HG03571 (cell line): ENCODE results near the gene SLC25A51.
"Not testable (repeated sequence)": the region's sequence is repeated elsewhere in the genome, so short reads cannot be mapped to it uniquely, and the experiment has no call there.

Source experiments
- ATAC-seq: cut with Tn5 transposase; IDR thresholded peaks from one replicate; pipeline ENCODE4 v1.9.1; 2021; ENCODE audit not compliant: unreplicated experiment

The SLC25A51 gene

DNA sequence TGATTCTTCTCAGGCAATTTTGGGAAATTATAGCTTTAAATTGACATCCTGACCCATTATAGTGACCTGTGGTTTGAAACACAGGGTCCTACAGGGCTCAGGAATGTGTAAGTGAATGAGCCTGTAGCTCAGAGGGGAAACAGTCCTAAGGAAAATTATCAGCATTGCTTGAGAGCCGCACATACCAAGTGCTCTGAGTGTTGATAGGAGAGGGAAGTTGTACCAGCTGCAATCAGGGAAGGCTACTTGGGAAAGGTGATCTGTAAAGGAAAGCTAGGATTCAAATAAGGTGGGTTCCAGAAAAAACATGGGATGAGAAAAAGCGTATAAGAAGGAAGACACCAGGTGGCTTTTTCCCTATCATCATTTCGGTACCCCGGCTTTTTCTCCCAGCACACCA, 4.4 kb upstream of the SLC25A51 start:
- ATAC-seq, result no peak

DNA sequence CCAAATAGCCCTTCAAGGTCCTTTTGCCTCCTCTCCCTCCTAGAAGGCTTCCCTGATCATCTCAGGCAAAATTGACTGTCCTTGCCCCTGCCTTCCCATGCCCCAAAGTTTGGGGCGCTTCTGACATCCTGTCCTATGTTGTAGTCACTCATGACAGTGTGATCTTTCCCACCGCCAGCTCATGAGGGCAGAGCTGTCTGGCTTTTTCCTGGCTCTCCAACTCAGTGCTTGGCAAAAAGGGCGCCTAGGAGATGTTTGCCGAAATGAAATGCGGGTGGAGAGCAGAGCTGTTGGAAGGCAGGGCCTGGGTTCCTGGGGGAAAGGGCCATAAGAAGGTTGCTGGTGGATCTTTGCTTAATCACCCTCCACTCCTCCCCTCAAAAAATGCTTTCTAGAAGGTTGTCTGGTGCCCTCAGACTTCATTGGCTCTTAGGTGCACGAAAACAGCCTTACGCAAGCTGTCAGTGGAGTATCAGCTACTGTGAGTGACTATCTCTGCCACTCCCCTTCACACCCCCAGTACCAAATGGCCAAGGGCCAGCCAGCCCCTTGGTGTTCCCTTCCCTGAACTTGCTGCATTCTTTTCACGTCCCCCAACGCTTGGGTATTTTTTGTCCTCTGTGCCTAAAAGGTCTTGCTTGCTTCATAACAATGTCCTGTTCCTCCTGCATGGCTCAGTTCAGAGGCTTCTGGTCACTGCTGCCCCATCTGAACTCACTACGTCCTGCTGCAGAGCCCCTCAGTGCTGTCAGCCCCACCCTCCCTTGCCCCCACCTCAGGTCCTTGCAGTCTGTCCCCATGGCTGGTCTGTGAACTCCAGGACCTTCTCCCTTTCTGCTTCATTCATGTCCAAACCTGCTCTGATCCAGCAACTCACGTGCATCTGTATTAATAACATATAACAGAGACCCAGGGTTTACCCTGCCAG, 2.6 kb upstream of the SLC25A51 start:
- ATAC-seq, result no peak

DNA sequence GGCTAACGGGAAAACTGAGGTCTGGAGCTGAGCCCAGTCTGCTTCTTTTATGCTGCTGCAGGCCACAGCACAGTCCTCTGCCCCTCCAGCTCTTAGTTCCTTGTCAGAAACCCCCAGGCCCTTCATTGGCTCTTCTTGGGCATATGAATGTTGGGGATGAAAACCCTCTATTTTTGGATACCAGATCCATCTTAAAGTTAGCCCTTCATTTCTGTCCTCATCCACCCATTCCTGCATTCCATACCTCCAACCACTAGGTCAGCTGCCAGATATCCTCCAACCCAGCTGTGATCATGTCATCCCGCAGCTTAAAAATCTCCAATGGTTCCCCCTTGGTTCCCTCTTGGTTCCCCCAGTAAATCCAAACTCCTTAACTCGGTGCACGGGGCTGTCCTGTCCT, 1.8 kb upstream of the SLC25A51 start:
- no peak for ATAC-seq

GRCh38 chr9:37905131-37905505, 1.2 kb upstream of the SLC25A51 start:
- ATAC-seq, result no peak

DNA sequence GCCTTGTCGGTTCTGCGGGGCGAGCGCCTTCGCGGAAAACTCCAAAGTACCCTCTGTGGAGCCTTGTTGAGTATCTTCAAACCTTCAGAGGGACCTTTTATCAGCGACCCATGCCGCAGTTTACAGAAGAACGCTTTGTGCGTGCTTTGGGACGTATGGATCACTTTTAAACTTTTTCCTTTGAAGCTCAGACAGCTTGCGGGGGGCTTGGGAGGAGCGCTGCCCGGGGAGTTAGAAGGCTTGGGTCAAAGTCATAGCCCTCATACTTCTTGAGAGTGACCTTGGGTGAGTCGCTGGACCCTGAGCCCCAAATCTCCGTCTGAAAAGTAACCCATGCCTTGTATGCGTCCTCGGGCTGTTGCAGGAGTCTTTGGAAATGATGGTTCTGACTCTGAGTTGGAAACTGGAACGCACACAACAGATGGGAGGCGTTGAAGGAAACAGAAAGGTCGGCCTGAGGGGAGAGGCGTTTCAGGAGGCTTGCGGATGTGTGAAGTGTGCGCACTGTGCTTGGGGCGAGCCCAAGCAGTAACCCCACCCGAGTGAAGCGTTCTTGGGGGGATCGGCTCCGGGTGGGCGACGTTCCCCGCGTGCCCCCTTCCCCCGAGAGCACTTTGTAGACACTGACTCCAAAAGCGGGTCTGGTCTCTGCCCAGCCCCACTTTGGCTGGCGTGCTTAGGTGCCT, 661 bp upstream of the SLC25A51 start:
- no peak for ATAC-seq

DNA sequence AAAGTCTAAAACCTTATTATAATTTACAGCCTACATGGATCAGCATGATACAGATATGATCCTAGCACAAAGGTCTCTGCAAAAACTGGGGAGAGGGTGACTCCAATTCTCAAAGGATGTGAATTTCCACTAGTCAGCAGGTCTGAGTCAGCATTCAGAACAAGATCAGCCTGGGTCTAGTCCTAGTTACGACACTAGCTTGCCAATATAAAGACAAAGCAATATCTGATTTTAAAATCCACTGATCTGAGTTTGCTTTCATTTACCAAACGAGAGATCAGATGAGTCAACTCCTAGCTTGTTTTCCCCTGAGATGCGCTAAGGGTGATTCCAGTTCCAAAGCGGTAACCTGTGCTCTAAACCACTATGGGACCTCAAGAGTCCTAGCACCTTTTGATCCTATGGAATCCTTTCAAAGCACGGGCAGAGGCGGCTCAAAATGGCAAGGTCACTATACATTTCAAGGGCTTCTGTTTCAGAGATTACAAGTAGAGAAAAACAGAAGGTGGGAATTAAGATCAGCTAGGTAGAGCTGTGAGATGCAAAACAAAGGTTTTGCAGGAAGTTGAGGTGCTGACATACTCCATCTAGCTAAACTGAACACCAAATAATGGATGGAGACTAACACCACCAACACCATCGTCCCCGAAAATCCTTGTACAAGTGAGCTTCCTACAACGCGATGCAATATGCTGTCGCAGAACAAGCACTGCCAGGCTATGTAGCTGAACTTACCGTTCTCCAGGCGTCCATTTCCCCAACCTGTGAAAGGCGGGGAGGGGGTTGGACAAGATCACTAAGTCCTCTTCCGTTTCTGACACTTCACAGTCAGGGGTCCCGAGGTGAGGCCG, 906 bp downstream of the SLC25A51 start:
- ATAC-seq, result peak; percentile 6

GRCh38 chr9:37902131-37902530, 1.8 kb downstream of the SLC25A51 start:
- no peak for ATAC-seq

DNA sequence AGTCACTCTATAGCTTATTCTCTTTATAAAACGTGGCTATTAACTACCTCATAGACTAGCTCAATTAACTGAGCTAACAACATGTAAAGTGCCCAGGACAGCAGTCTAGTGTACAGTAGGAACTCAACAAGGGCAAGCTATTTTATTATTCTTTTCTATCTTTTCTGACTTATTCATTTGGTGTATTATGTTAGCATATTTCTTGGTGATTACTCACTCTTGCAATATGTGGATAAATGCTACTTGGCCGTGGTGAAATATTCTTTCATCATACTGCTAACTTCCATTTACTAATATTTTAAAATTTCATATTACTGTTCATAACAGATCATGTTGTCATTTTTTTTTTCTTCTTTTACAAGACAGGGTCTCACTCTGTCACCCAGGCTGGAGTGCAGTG, 4.9 kb downstream of the SLC25A51 start:
- ATAC-seq, result no peak

- ATAC-seq, result no peak
Observed at GRCh38 chr9:37897665-37898064, 6.3 kb downstream of the SLC25A51 start.

DNA sequence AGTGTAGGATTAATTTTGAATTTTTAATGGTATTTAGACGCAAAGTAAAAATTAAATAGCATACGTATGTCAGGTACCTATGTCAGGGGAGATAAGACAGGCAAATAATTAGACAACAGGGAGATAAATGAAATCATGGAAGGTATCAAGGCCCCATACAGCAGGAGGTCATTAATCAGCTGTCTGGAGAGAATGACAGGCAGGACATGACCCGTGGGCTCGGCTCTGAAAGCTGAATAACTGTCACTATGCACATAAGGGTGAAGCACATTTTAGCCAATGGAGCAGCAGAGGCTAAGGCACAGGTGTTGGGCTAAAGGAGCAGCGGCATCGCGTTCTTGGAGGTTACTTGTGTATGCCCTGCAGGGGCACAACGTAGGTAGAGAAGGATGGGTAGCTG, 11.9 kb downstream of the SLC25A51 start:
- ATAC-seq, result no peak

DNA sequence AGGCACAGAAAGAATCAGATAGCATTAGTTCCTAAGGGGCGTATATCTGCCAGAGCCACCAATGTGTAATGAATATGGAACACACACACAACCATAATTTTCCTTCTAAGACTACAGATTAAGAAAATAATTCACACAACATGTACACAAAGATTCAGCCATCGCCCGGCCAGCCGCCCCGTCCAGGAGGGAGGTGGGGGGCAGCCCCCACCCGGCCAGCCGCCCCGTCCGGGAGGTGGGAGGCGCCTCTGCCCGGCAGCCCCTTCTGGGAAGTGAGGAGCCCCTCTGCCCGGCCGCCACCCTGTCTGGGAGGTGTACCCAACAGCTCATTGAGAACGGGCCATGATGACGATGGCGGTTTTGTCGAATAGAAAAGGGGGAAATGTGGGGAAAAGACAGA, 12.9 kb downstream of the SLC25A51 start:
- not testable (repeated sequence) for ATAC-seq

- ATAC-seq, result no peak
Observed at GRCh38 chr9:37889536-37889935, 14.4 kb downstream of the SLC25A51 start.

DNA sequence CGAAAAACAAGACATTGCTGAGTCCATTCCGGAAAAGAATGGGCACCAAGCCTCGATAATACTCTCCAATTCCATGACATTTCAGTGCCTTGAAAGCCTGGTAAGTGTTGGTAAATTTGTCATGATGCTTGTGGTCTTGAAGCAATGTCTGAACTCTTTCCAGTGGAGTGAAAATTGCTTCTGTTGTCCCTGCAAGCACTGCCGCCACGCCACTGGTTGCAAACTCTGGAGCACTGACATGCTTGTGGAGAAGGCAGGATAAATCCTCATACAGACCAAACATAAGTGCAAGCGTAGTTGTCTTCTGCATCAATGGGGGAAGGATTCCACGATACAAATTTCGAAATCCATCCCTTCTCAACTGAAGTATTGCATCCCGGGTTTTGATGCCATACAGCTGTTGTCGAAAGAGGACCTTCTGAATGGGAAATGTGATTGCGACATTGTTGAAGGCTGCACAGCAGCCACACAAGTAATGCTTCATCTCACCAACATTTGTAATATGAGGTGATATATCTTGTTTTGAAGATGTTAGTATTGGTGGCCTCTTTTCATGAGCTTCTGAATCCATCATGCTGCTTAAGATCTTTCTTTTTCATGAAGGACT, 15.8 kb downstream of the SLC25A51 start:
- not testable (repeated sequence) for ATAC-seq

GRCh38 chr9:37880916-37881479, 22.9 kb downstream of the SLC25A51 start:
- ATAC-seq, result no peak

DNA sequence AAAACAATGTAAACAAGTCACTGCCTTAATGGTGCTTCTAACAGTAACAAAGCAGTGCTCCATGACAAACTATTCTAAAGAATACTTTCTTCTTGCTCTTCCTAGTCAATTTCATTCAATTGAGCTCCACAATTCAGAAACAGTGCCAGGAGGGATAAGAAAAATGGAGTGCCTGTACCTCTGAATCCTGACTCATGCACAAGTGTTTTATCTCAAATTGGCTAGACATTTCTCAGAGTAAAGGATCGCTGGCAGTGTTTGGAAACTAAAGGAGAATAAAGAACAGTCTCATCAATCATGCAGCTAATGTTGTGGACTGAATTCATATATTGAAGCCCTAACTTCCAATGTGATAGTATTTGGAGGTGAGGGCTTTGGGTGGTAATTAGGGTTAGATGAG, 27.6 kb downstream of the SLC25A51 start:
- ATAC-seq, result no peak

DNA sequence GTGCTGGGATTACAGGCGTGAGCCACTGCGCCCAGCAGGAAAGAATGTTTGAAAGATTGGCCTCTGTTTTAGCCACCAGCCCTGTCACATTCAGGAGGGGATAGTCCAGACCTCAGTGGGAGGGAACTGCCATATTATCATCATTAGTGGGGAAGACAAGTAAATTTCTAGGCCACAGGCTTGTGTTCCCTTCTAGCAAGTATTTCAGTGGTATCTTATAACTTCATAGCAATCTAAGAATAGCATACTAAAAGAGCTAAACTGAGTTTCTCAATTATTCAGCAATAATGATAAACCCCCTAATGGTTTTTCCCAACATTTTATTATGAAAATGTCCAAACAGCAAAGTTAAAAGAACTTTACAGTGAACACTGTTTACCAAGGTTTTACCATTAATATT, 30.0 kb downstream of the SLC25A51 start:
- no peak for ATAC-seq

GRCh38 chr9:37870799-37871176, 33.1 kb downstream of the SLC25A51 start:
- no peak for ATAC-seq

- ATAC-seq, result no peak
Observed at GRCh38 chr9:37870081-37870798, 33.7 kb downstream of the SLC25A51 start.

DNA sequence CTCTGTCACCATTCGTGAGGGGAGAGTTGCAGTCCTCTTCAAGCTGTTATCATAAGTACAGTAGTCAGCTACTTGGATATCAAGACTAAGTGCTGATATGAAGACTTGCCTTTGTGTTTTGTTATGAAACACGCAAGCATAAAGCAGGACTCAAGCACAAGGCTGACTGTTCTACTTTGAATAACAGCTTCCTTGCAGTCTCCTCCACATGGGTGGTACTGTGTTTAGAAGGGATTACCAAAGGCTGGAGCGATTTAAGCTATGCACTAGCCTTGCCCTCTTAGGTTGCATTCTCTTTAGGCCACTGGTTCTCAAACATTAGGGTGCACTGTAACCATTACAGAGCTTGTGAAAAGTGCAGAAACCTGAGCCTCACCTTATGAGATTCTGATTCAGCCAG, 41.4 kb downstream of the SLC25A51 start:
- ATAC-seq, result no peak

GRCh38 chr9:37859043-37859442, 44.9 kb downstream of the SLC25A51 start:
- ATAC-seq, result no peak
